SK-N-SH treated with all-trans-retinoic acid at 6 μM for 48 hours (cell line): ENCODE measurements around the gene PTDSS2.
"Not testable (repeated sequence)": the region's sequence is repeated elsewhere in the genome, so short reads cannot be mapped to it uniquely, and the experiment has no call there.

ENCODE experiments used
- ATAC-seq: fragments of 200-7000 bp; cut with Tn5 transposase; 3 replicates; pipeline ENCODE4 v1.9.1; 2020; ENCODE audit warnings: mild to moderate bottlenecking, moderate library complexity
- ARNTL ChIP-seq: fragments of 450-650 bp; formaldehyde crosslinking; IDR thresholded peaks from 2 replicates; pipeline ENCODE4 v1.5.0; 2020; ENCODE audit warnings: low read depth, mild to moderate bottlenecking, moderate library complexity, borderline replicate concordance
- BACH2 ChIP-seq: fragments of 250-450 bp; sonication (Bioruptor Pico); IDR thresholded peaks from 2 replicates; pipeline ENCODE4 v1.9.0; 2021; ENCODE audit warnings: mild to moderate bottlenecking, borderline replicate concordance
- CREB5 ChIP-seq: fragments of 250-450 bp; sonication (Bioruptor Pico); IDR thresholded peaks from 2 replicates; pipeline ENCODE4 v1.5.1; 2020; ENCODE audit warnings: low read depth, mild to moderate bottlenecking, moderate library complexity
- CSDC2 ChIP-seq: fragments of 250-450 bp; sonication (Bioruptor Pico); IDR thresholded peaks from 2 replicates; pipeline ENCODE4 v1.5.0; 2020; ENCODE audit warnings: mild to moderate bottlenecking, moderate library complexity
- CSRNP3 ChIP-seq: fragments of 250-450 bp; sonication (Bioruptor Pico); IDR thresholded peaks from 2 replicates; pipeline ENCODE4 v1.5.1; 2021; ENCODE audit warnings: mild to moderate bottlenecking, moderate library complexity
- GLIS3 ChIP-seq: fragments of 250-450 bp; sonication (Bioruptor Pico); IDR thresholded peaks from 2 replicates; pipeline ENCODE4 v1.5.0; 2020; ENCODE audit warnings: mild to moderate bottlenecking, moderate library complexity
- ISL1 ChIP-seq: fragments of 250-450 bp; sonication (Bioruptor Pico); IDR thresholded peaks from 2 replicates; pipeline ENCODE4 v2.1.2; 2022; ENCODE audit warnings: mild to moderate bottlenecking, moderate library complexity
- OSR1 ChIP-seq: fragments of 250-450 bp; sonication (Bioruptor Pico); IDR thresholded peaks from 2 replicates; pipeline ENCODE4 v1.8.0; 2022; ENCODE audit warnings: moderate library complexity, mild to moderate bottlenecking, inconsistent platforms
- PATZ1 ChIP-seq: fragments of 250-450 bp; sonication (Bioruptor Pico); IDR thresholded peaks from 2 replicates; pipeline ENCODE4 v1.8.0; 2020; ENCODE audit warnings: mild to moderate bottlenecking, moderate library complexity, borderline replicate concordance
- POU6F1 ChIP-seq: fragments of 250-450 bp; sonication (Bioruptor Pico); IDR thresholded peaks from 2 replicates; pipeline ENCODE4 v1.8.0; 2021; ENCODE audit warnings: low read depth, mild to moderate bottlenecking, moderate library complexity, borderline replicate concordance
- PPARA ChIP-seq: fragments of 250-450 bp; sonication (Bioruptor Pico); IDR thresholded peaks from 2 replicates; pipeline ENCODE4 v1.5.0; 2020; ENCODE audit warnings: mild to moderate bottlenecking, borderline replicate concordance
- RARB ChIP-seq: fragments of 250-450 bp; sonication (Bioruptor Pico); IDR thresholded peaks from 2 replicates; pipeline ENCODE4 v1.8.0; 2021; ENCODE audit warnings: mild to moderate bottlenecking, moderate library complexity
- TCF4 ChIP-seq: fragments of 250-450 bp; sonication (Bioruptor Pico); IDR thresholded peaks from 2 replicates; pipeline ENCODE4 v1.8.0; 2021; ENCODE audit warnings: mild to moderate bottlenecking, moderate library complexity, borderline replicate concordance
- TSHZ2 ChIP-seq: fragments of 250-450 bp; sonication (Bioruptor Pico); IDR thresholded peaks from 2 replicates; pipeline ENCODE4 v1.5.0; 2020; ENCODE audit warnings: mild to moderate bottlenecking, moderate library complexity
- ZC3H10 ChIP-seq: fragments of 250-450 bp; sonication (Bioruptor Pico); IDR thresholded peaks from 2 replicates; pipeline ENCODE4 v1.5.1; 2021; ENCODE audit warnings: mild to moderate bottlenecking, moderate library complexity
- ZFP3 ChIP-seq: fragments of 250-450 bp; sonication (Bioruptor Pico); IDR thresholded peaks from 2 replicates; pipeline ENCODE4 v1.5.0; 2020; ENCODE audit warnings: mild to moderate bottlenecking, moderate library complexity
- ZFP30 ChIP-seq: fragments of 450-650 bp; formaldehyde crosslinking; IDR thresholded peaks from 2 replicates; pipeline ENCODE4 v1.5.0; 2022; ENCODE audit warnings: mild to moderate bottlenecking, moderate library complexity
- ZNF70 ChIP-seq: fragments of 450-650 bp; formaldehyde crosslinking; IDR thresholded peaks from 2 replicates; pipeline ENCODE4 v1.5.0; 2020; ENCODE audit warnings: mild to moderate bottlenecking, moderate library complexity
- ZNF8 ChIP-seq: fragments of 450-650 bp; formaldehyde crosslinking; IDR thresholded peaks from 2 replicates; pipeline ENCODE4 v1.5.0; 2020; ENCODE audit warnings: mild to moderate bottlenecking, moderate library complexity

The PTDSS2 gene

GRCh38 chr11:409600-410483 is 40.2 kb upstream of the PTDSS2 start:
- ATAC-seq: no peak
- TF ChIP-seq TCF4 (CRISPR knock-in tag) (no peak), POU6F1 (no peak), CREB5 (CRISPR knock-in tag) (no peak), RARB (no peak), TSHZ2 (no peak), ISL1 (CRISPR knock-in tag) (no peak), ZFP3 (CRISPR knock-in tag) (no peak), ZNF70 (CRISPR knock-in tag) (no peak), PPARA (CRISPR knock-in tag) (no peak), ZFP30 (CRISPR knock-in tag) (no peak), BACH2 (CRISPR knock-in tag) (no peak), ARNTL (CRISPR knock-in tag) (no peak), CSRNP3 (CRISPR knock-in tag) (no peak)
- TF ChIP-seq, all 23 proteins: peak for 0

- ATAC-seq: not testable (repeated sequence)
These were observed 39.4 kb upstream of the PTDSS2 start for GRCh38 chr11:410711-411110.

GRCh38 chr11:411520-411919 is 38.6 kb upstream of the PTDSS2 start:
- ATAC-seq: not testable (repeated sequence)

GRCh38 chr11:412641-413119 is 37.4 kb upstream of the PTDSS2 start:
- peak; percentile 9; the same call in 2 of the 3 replicates for ATAC-seq
- TF ChIP-seq TCF4 (CRISPR knock-in tag) (no peak), BACH2 (CRISPR knock-in tag) (no peak), ZNF8 (no peak), ZC3H10 (CRISPR knock-in tag) (no peak), ISL1 (CRISPR knock-in tag) (no peak), OSR1 (no peak), RARB (no peak), ARNTL (CRISPR knock-in tag) (no peak), CREB5 (CRISPR knock-in tag) (no peak), TSHZ2 (no peak), GLIS3 (no peak), CSDC2 (CRISPR knock-in tag) (no peak), ZNF70 (CRISPR knock-in tag) (no peak), PATZ1 (no peak), ZFP30 (CRISPR knock-in tag) (no peak), ZFP3 (CRISPR knock-in tag) (no peak)
